Bronchial epithelial cell (primary cell): ENCODE measurements around the gene NIPA2. TPM values are rescaled to one million over a fixed set of nuclear protein-coding genes. Genes with fewer than 3 reads are reported as not detected.
A peak's percentile ranks its signal among the peaks of the same experiment; 100 is the strongest.

Experiments
- DNase-seq: peaks from one replicate; pipeline ENCODE4 v3.0.0-alpha.2; 2010; ENCODE audit warnings: low read depth
- FAIRE-seq: peaks from 2 replicates; lab custom pipeline; 2011; peaks lifted over from hg19 to GRCh38; lab: Jason Lieb, UNC
- H3K27me3 ChIP-seq: 2 replicates; pipeline ENCODE4 v1.5.1; 2011; ENCODE audit warnings: low read length; ENCODE audit not compliant: control insufficient read depth, insufficient read depth
- H3K36me3 ChIP-seq: 2 replicates; pipeline ENCODE4 v1.5.1; 2011; ENCODE audit warnings: low read length; ENCODE audit not compliant: control insufficient read depth, insufficient read depth
- H3K4me3 ChIP-seq: 2 replicates; pipeline ENCODE4 v1.5.1; 2011; ENCODE audit warnings: mild to moderate bottlenecking, low read depth, low read length, control low read depth
- CTCF ChIP-seq: IDR thresholded peaks from 2 replicates; pipeline ENCODE4 v1.5.1; 2011; ENCODE audit warnings: mild to moderate bottlenecking, moderate library complexity, low read length, control low read depth, inconsistent platforms; ENCODE audit not compliant: insufficient read depth, severe bottlenecking
- total RNA-seq: library from RNA; depleted of rRNA; stranded (reverse); fragments of >200 nt; gene quantifications from 2 replicates; pipeline ENCODE4 v1.2.1, GENCODE V29; 2014

Gene NIPA2
- total RNA-seq, 1 donor from 2014 or later: 76.1 TPM

GRCh38 chr15:22883196-22883595 is 44.7 kb downstream of the NIPA2 start:
- FAIRE-seq: no peak
- Histone ChIP-seq H3K4me3 (no peak overlapping the region), H3K36me3 (peaks cover 17% of the 10 kb centered on the region), H3K27me3 (no peaks in the 10 kb centered on the region)
- no peak for TF ChIP-seq CTCF
- DNase-seq: no peak

- H3K36me3 ChIP-seq: peaks cover 17% of the 10 kb centered on the region
Measured at GRCh38 chr15:22884344-22884743, 45.9 kb downstream of the NIPA2 start.

GRCh38 chr15:22885120-22885519 is 46.7 kb downstream of the NIPA2 start:
- no peak overlapping the region for H3K4me3 ChIP-seq
- DNase-seq (no peak), FAIRE-seq (no peak)
- peaks cover 13% of the 10 kb centered on the region for H3K36me3 ChIP-seq
- no peak for TF ChIP-seq CTCF
- no peaks in the 10 kb centered on the region for H3K27me3 ChIP-seq

More at GRCh38 chr15:22884344-22884743, 45.9 kb downstream of the NIPA2 start:
- no peak for FAIRE-seq
- Histone ChIP-seq H3K27me3 (no peaks in the 10 kb centered on the region), H3K4me3 (no peak overlapping the region)
- no peak for DNase-seq
- peak; percentile 15 for TF ChIP-seq CTCF

GRCh38 chr15:22887157-22887951 is 48.9 kb downstream of the NIPA2 start:
- DNase-seq: peak; percentile 21
- no peak for FAIRE-seq
- no peak for TF ChIP-seq CTCF
- H3K27me3 ChIP-seq: no peaks in the 10 kb centered on the region
- H3K36me3 ChIP-seq: peaks cover 7% of the 10 kb centered on the region
- no peak overlapping the region for H3K4me3 ChIP-seq

GRCh38 chr15:22888120-22888859 is 49.8 kb downstream of the NIPA2 start:
- peak; percentile 87 for DNase-seq
- TF ChIP-seq CTCF: no peak
- no peak overlapping the region for H3K4me3 ChIP-seq
- no peaks in the 10 kb centered on the region for H3K27me3 ChIP-seq
- peaks cover 6% of the 10 kb centered on the region for H3K36me3 ChIP-seq
- no peak for FAIRE-seq
